SK-N-SH treated with all-trans-retinoic acid at 6 μM for 48 hours (cell line): ENCODE measurements around the gene CAPN13.

Experiments used
- ATAC-seq: fragments of 200-7000 bp; cut with Tn5 transposase; 3 replicates; pipeline ENCODE4 v1.9.1; 2020; ENCODE audit warnings: mild to moderate bottlenecking, moderate library complexity
- BACH2 ChIP-seq: fragments of 250-450 bp; sonication (Bioruptor Pico); IDR thresholded peaks from 2 replicates; pipeline ENCODE4 v1.9.0; 2021; ENCODE audit warnings: mild to moderate bottlenecking, borderline replicate concordance
- CSRNP3 ChIP-seq: fragments of 250-450 bp; sonication (Bioruptor Pico); IDR thresholded peaks from 2 replicates; pipeline ENCODE4 v1.5.1; 2021; ENCODE audit warnings: mild to moderate bottlenecking, moderate library complexity
- ESRRG ChIP-seq: fragments of 250-450 bp; sonication (Bioruptor Pico); IDR thresholded peaks from 2 replicates; pipeline ENCODE4 v1.6.1; 2021; ENCODE audit warnings: mild to moderate bottlenecking
- GLIS3 ChIP-seq: fragments of 250-450 bp; sonication (Bioruptor Pico); IDR thresholded peaks from 2 replicates; pipeline ENCODE4 v1.5.0; 2020; ENCODE audit warnings: mild to moderate bottlenecking, moderate library complexity
- ISL1 ChIP-seq: fragments of 250-450 bp; sonication (Bioruptor Pico); IDR thresholded peaks from 2 replicates; pipeline ENCODE4 v2.1.2; 2022; ENCODE audit warnings: mild to moderate bottlenecking, moderate library complexity
- OSR1 ChIP-seq: fragments of 250-450 bp; sonication (Bioruptor Pico); IDR thresholded peaks from 2 replicates; pipeline ENCODE4 v1.8.0; 2022; ENCODE audit warnings: moderate library complexity, mild to moderate bottlenecking, inconsistent platforms
- PATZ1 ChIP-seq: fragments of 250-450 bp; sonication (Bioruptor Pico); IDR thresholded peaks from 2 replicates; pipeline ENCODE4 v1.8.0; 2020; ENCODE audit warnings: mild to moderate bottlenecking, moderate library complexity, borderline replicate concordance
- POU6F1 ChIP-seq: fragments of 250-450 bp; sonication (Bioruptor Pico); IDR thresholded peaks from 2 replicates; pipeline ENCODE4 v1.8.0; 2021; ENCODE audit warnings: low read depth, mild to moderate bottlenecking, moderate library complexity, borderline replicate concordance
- TCF4 ChIP-seq: fragments of 250-450 bp; sonication (Bioruptor Pico); IDR thresholded peaks from 2 replicates; pipeline ENCODE4 v1.8.0; 2021; ENCODE audit warnings: mild to moderate bottlenecking, moderate library complexity, borderline replicate concordance
- TOX ChIP-seq: fragments of 250-450 bp; sonication (Bioruptor Pico); IDR thresholded peaks from 2 replicates; pipeline ENCODE4 v1.8.0; 2021; ENCODE audit warnings: mild to moderate bottlenecking, moderate library complexity, borderline replicate concordance
- TSHZ2 ChIP-seq: fragments of 250-450 bp; sonication (Bioruptor Pico); IDR thresholded peaks from 2 replicates; pipeline ENCODE4 v1.5.0; 2020; ENCODE audit warnings: mild to moderate bottlenecking, moderate library complexity
- ZFP30 ChIP-seq: fragments of 450-650 bp; formaldehyde crosslinking; IDR thresholded peaks from 2 replicates; pipeline ENCODE4 v1.5.0; 2022; ENCODE audit warnings: mild to moderate bottlenecking, moderate library complexity
- ZNF565 ChIP-seq: fragments of 450-650 bp; formaldehyde crosslinking; conservative IDR thresholded peaks from 2 replicates; pipeline ENCODE4 v1.5.0; 2020; ENCODE audit warnings: low read depth, mild to moderate bottlenecking, moderate library complexity
- ZNF8 ChIP-seq: fragments of 450-650 bp; formaldehyde crosslinking; IDR thresholded peaks from 2 replicates; pipeline ENCODE4 v1.5.0; 2020; ENCODE audit warnings: mild to moderate bottlenecking, moderate library complexity

The CAPN13 gene

GRCh38 chr2:30775833-30776232, 31.4 kb downstream of the CAPN13 start:
- TF ChIP-seq ZFP30 (CRISPR knock-in tag) (no peak), POU6F1 (CRISPR knock-in tag) (no peak), GLIS3 (no peak), PATZ1 (no peak), ISL1 (CRISPR knock-in tag) (no peak), TOX (no peak), ZNF8 (CRISPR knock-in tag) (no peak), TSHZ2 (CRISPR knock-in tag) (no peak), CSRNP3 (CRISPR knock-in tag) (no peak)
- TF ChIP-seq, all 23 proteins: peak for 0
- no peak for ATAC-seq

- ATAC-seq, result no peak
- TF ChIP-seq GLIS3 (no peak), ZNF565 (CRISPR knock-in tag) (no peak), PATZ1 (no peak)
These were observed 35.1 kb downstream of the CAPN13 start for GRCh38 chr2:30772021-30772705.

GRCh38 chr2:30770816-30771576, 36.2 kb downstream of the CAPN13 start:
- ATAC-seq, result peak; percentile 28; the same call in 2 of the 3 replicates
- TF ChIP-seq TCF4 (CRISPR knock-in tag) (peak; percentile 91), BACH2 (CRISPR knock-in tag) (no peak), ZNF565 (CRISPR knock-in tag) (no peak), ESRRG (CRISPR knock-in tag) (no peak), ZFP30 (CRISPR knock-in tag) (no peak), OSR1 (CRISPR knock-in tag) (no peak)

- TF ChIP-seq CSRNP3 (CRISPR knock-in tag), result no peak
- no peak for TF ChIP-seq TOX
- TF ChIP-seq ZNF8 (CRISPR knock-in tag), result no peak
- TF ChIP-seq ISL1 (CRISPR knock-in tag), result no peak
- ATAC-seq, result no peak
These were observed 37.3 kb downstream of the CAPN13 start for GRCh38 chr2:30769891-30770462.
